Measurements from ENCODE around the gene RCOR2.

DNA sequence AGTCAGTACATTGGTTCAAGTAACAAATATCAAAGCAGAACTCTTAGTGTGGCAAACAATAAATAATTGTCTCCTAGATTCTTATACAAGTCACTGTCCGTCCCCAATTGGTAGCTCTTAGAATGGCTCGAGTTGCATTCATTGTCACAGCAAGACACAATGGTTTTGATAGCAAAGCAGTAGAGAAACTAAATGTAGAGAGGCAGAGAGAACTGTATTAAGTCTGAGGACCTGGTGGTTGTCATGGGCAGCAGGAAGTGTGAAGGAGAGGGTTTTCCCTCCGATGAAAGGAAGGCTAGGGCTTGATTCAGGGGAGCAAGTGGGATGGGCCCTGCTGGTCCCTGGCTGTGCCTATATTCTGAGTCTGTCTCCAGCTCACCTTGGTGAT lies 36.6 kb downstream of the RCOR2 start:
- TF ChIP-seq, protein P1, sequence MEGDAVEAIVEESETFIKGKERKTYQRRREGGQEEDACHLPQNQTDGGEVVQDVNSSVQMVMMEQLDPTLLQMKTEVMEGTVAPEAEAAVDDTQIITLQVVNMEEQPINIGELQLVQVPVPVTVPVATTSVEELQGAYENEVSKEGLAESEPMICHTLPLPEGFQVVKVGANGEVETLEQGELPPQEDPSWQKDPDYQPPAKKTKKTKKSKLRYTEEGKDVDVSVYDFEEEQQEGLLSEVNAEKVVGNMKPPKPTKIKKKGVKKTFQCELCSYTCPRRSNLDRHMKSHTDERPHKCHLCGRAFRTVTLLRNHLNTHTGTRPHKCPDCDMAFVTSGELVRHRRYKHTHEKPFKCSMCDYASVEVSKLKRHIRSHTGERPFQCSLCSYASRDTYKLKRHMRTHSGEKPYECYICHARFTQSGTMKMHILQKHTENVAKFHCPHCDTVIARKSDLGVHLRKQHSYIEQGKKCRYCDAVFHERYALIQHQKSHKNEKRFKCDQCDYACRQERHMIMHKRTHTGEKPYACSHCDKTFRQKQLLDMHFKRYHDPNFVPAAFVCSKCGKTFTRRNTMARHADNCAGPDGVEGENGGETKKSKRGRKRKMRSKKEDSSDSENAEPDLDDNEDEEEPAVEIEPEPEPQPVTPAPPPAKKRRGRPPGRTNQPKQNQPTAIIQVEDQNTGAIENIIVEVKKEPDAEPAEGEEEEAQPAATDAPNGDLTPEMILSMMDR (conservative IDR thresholded peaks at IDR 0.05; ENCODE audit: low read depth, low read length), result no peak
- no peak for TF ChIP-seq EZH2 (IDR thresholded peaks at IDR 0.05; ENCODE audit: borderline replicate concordance, low read depth, low read length, poor library complexity, severe bottlenecking)

Measured in A673 (cell line).